ENCODE measurements around the gene EREG.

DNA sequence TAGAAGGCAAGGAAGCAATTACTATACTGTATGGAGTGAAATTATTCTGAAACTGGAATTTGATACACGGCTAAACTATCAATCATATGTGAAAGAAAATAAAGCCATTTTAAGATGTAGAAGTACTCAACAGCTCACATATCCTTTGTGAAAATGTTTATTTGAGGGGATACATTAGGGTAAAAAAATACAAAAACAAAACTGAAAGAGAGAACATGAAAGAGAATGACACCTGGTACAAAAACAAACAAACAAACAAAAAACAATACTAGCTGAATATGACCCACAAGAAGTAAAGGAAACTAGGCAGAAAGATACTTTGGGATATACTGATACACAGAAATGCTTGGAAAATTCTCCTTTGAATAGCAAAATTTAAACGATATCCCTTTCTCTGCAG lies 59.2 kb downstream of the EREG start:
- TF ChIP-seq, protein P1, sequence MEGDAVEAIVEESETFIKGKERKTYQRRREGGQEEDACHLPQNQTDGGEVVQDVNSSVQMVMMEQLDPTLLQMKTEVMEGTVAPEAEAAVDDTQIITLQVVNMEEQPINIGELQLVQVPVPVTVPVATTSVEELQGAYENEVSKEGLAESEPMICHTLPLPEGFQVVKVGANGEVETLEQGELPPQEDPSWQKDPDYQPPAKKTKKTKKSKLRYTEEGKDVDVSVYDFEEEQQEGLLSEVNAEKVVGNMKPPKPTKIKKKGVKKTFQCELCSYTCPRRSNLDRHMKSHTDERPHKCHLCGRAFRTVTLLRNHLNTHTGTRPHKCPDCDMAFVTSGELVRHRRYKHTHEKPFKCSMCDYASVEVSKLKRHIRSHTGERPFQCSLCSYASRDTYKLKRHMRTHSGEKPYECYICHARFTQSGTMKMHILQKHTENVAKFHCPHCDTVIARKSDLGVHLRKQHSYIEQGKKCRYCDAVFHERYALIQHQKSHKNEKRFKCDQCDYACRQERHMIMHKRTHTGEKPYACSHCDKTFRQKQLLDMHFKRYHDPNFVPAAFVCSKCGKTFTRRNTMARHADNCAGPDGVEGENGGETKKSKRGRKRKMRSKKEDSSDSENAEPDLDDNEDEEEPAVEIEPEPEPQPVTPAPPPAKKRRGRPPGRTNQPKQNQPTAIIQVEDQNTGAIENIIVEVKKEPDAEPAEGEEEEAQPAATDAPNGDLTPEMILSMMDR (IDR thresholded peaks at IDR 0.05) = no peak
- no peak for TF ChIP-seq EP300 (IDR thresholded peaks at IDR 0.05)
- no peak for TF ChIP-seq POLR2AphosphoS5 (IDR thresholded peaks at IDR 0.05)
- TF ChIP-seq POLR2A (IDR thresholded peaks at IDR 0.05) = no peak
